K562 (cell line): ENCODE measurements around the gene DGKZ. TPM values are rescaled to one million over a fixed set of nuclear protein-coding genes. Genes with fewer than 3 reads are reported as not detected.
A peak's percentile ranks its signal among the peaks of the same experiment; 100 is the strongest.

Source experiments
- BHLHE40 ChIP-seq: IDR thresholded peaks from 2 replicates; pipeline ENCODE4 v1.6.1; 2011; ENCODE audit warnings: low read length, improper control_type of control experiment
- CBX2 ChIP-seq: fragments of 200-600 bp; sonication (generic); IDR thresholded peaks from one replicate; pipeline ENCODE4 v1.6.1; 2012; ENCODE audit warnings: mild to moderate bottlenecking, low read length, inconsistent platforms; ENCODE audit not compliant: insufficient read depth, poor library complexity, severe bottlenecking
- CHD2 ChIP-seq: IDR thresholded peaks from 2 replicates; pipeline ENCODE4 v1.6.1; 2011; ENCODE audit warnings: low read depth, low read length
- GATAD2A ChIP-seq: fragments of 450-650 bp; IDR thresholded peaks from 2 replicates; pipeline ENCODE4 v1.6.1; 2017
- HBP1 ChIP-seq: fragments of 450-650 bp; formaldehyde crosslinking; IDR thresholded peaks from 2 replicates; pipeline ENCODE4 v1.4.0; 2022; ENCODE audit warnings: missing genetic modification characterization
- NCOA2 ChIP-seq, 2 experiments: fragments of 450-650 bp; IDR thresholded peaks; 2 replicates each; pipeline ENCODE4 v1.6.1; 2018; ENCODE audit warnings: mild to moderate bottlenecking in 2 of 2, moderate library complexity in 1 of 2; ENCODE audit not compliant: partially characterized antibody in 2 of 2
- NFIX ChIP-seq: fragments of 250-450 bp; sonication (Bioruptor Pico); IDR thresholded peaks from 2 replicates; pipeline ENCODE4 v1.4.0; 2020; ENCODE audit warnings: low read depth, mild to moderate bottlenecking, moderate library complexity
- RNF219 ChIP-seq: fragments of 250-450 bp; sonication (Bioruptor Pico); IDR thresholded peaks from 2 replicates; pipeline ENCODE4 v1.5.0; 2022; ENCODE audit warnings: mild to moderate bottlenecking
- SNRNP70 ChIP-seq: fragments of 200-400 bp; formaldehyde crosslinking; optimal IDR thresholded peaks from 2 replicates; pipeline ENCODE3; 2017; ENCODE audit warnings: low read depth, low read length
- STAT5B ChIP-seq: fragments of 250-450 bp; sonication (Bioruptor Pico); IDR thresholded peaks from 2 replicates; pipeline ENCODE4 v1.8.0; 2021; ENCODE audit warnings: mild to moderate bottlenecking, inconsistent platforms
- TFAM ChIP-seq: fragments of 250-450 bp; sonication (Bioruptor Pico); conservative IDR thresholded peaks from 2 replicates; pipeline ENCODE4 v1.5.0; 2021; ENCODE audit warnings: mild to moderate bottlenecking, moderate library complexity
- THAP7 ChIP-seq: fragments of 250-450 bp; sonication (Bioruptor Pico); IDR thresholded peaks from 2 replicates; pipeline ENCODE4 v1.5.0; 2021
- ZFP36 ChIP-seq: fragments of 150-350 bp; IDR thresholded peaks from 2 replicates; pipeline ENCODE4 v1.6.1; 2018; ENCODE audit warnings: low read length, low read depth; ENCODE audit not compliant: partially characterized antibody
- ZNF3 ChIP-seq: fragments of 250-450 bp; sonication (Bioruptor Pico); IDR thresholded peaks from 2 replicates; pipeline ENCODE4 v1.5.0; 2021; ENCODE audit warnings: mild to moderate bottlenecking, moderate library complexity
- ZNF76 ChIP-seq: fragments of 250-450 bp; sonication (Bioruptor Pico); IDR thresholded peaks from 2 replicates; pipeline ENCODE4 v1.4.0; 2020; ENCODE audit warnings: mild to moderate bottlenecking, moderate library complexity, borderline replicate concordance
- polyA plus RNA-seq, 8 experiments: library from polyadenylated mRNA; depleted of rRNA in 4 of 8; stranded (reverse) in 5 of 8; unstranded in 3 of 8; fragments of >200 nt; fragmentation: Nextera tagmentation in 2 of 8; fragmentation: Illumina TruSeq in 1 of 8; extraction: Ambion mirVana in 2 of 8; extraction: Trizol in 1 of 8; gene quantifications; 2 replicates each; pipeline versions ENCODE4 v1.2.1 to v1.2.3, GENCODE V29; 2011 to 2014; ENCODE audit warnings: inconsistent platforms in 1 of 8, missing spikeins in 1 of 8
- total RNA-seq, 7 experiments: library from RNA; depleted of rRNA in 6 of 7; stranded (reverse); fragments of >200 nt in 6 of 7; fragmentation: Illumina TruSeq in 2 of 7; extraction: Trizol in 2 of 7; gene quantifications; 2 replicates each; pipeline versions ENCODE4 v1.2.1 to v1.2.3, GENCODE V29; 2011 to 2021; ENCODE audit warnings: low replicate concordance in 1 of 7
- TF ChIP-seq, protein P1 (sequence below): IDR thresholded peaks from 3 replicates; pipeline ENCODE4 v1.6.1; 2011; ENCODE audit warnings: borderline replicate concordance, mild to moderate bottlenecking; ENCODE audit not compliant: insufficient read length, insufficient read depth

DGKZ gene
- total and polyA plus RNA-seq, 9 of the 15 experiments (the other 6 are each of a cell fraction or from before 2014, with no cell fraction given), result 0.51 to 100 (median 44.2) TPM

GRCh38 chr11:46381048-46381818 lies 34.0 kb downstream of the DGKZ start, which contains the start of gene MDK (continued):
- TF ChIP-seq HBP1 (CRISPR knock-in tag), result no peak
- no peak for TF ChIP-seq CBX2
- TF ChIP-seq NFIX (CRISPR knock-in tag), result no peak
- no peak for TF ChIP-seq TFAM (CRISPR knock-in tag)
- TF ChIP-seq ZNF76 (CRISPR knock-in tag), result no peak
- no peak for TF ChIP-seq NCOA2 (IDR thresholded peaks at IDR 0.05; ENCODE audit: partially characterized antibody in 2 of 2)
- no peak for TF ChIP-seq RNF219 (CRISPR knock-in tag)
- TF ChIP-seq BHLHE40, result no peak
- TF ChIP-seq THAP7 (CRISPR knock-in tag), result peak; percentile 58; the same call in 1 of the 2 replicates
- TF ChIP-seq GATAD2A, result 0 out of 2 replicates have a peak, but pooled peaks have one; percentile 37
- TF ChIP-seq ZFP36, result no peak
- TF ChIP-seq SNRNP70, result no peak
- TF ChIP-seq, protein P1, sequence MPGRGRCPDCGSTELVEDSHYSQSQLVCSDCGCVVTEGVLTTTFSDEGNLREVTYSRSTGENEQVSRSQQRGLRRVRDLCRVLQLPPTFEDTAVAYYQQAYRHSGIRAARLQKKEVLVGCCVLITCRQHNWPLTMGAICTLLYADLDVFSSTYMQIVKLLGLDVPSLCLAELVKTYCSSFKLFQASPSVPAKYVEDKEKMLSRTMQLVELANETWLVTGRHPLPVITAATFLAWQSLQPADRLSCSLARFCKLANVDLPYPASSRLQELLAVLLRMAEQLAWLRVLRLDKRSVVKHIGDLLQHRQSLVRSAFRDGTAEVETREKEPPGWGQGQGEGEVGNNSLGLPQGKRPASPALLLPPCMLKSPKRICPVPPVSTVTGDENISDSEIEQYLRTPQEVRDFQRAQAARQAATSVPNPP, result no peak
- no peak for TF ChIP-seq ZNF3 (CRISPR knock-in tag)
- TF ChIP-seq STAT5B, result no peak
- TF ChIP-seq CHD2, result no peak
